GM18526 (cell line): ENCODE results near the gene PEMT.

Experiments used
- POLR2A ChIP-seq: IDR thresholded peaks from 3 replicates; pipeline ENCODE4 v1.6.1; 2011; ENCODE audit not compliant: insufficient read length; ENCODE audit errors: extremely low read depth

The PEMT gene

DNA sequence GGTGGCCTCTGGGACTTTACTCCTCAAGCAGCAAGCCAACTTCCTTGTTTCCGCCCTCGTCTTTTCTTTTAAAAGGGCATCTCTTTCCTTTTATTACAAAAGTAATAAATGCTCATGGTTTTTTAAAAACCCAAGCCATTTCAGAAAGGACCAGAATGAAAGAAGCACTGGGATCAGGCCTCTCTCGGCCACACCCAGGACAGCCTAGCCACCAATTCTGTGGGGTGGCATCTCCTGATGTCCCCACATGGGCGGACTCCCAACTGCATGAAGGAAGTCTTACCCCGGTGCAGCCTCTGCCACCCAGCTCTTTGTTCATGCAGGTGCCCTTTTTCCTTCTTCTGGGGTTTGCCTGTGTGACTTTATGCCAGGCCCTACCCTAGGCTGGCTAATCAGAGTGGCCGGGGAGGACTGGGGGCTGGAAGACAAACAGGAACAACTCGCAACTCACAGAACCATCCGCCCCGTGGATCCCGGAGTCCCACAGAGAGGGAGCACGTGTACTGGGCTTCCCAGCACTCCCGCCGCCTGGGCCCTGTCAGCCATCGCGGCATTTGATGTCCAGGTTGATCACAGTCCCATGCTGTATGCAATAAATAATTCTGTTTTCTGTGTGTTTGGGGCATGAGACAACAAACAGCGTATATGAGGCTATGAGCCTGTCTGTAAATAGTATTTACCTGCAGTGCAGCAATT, 92.8 kb downstream of the PEMT start:
- TF ChIP-seq POLR2A = no peak

- no peak for TF ChIP-seq POLR2A
Measured at GRCh38 chr17:17497845-17498520, 93.5 kb downstream of the PEMT start.

DNA sequence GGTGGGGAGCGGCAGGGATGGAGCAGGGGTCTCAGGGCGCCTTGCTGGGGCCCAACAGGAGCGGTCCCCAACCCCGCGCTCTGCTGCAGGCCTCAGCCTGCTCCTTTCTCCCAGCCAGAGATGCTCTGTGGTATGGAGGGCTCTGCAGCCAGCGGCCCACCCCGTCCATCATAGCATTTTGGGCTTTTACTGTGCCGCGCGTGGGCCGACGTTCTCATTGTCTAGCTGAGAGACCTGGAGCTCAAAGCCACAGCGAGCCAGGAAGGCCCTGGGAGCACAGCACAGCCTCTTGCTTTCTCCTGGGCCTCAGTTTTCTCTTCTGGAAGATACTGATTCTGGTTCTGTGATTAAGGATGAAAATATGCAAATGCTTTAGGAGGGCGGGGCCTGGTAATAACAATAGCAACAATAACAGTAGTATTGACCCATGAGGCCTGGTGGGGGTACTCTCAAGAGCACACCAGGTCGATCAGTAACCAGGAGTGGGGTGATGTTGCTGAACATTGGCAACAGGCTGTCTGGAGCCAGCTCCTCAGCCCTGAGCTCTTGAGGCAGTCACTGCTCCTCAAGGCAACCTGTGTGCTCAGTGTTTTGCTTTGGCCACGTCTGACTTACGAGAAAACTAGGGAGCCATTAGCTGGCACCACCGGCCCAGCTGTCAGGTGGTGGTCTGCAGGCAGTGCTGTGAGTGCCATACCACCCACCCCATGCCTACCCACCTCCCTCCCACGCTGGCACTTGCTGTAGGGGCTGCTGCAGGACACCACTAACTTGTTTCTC, 94.3 kb downstream of the PEMT start:
- no peak for TF ChIP-seq POLR2A

DNA sequence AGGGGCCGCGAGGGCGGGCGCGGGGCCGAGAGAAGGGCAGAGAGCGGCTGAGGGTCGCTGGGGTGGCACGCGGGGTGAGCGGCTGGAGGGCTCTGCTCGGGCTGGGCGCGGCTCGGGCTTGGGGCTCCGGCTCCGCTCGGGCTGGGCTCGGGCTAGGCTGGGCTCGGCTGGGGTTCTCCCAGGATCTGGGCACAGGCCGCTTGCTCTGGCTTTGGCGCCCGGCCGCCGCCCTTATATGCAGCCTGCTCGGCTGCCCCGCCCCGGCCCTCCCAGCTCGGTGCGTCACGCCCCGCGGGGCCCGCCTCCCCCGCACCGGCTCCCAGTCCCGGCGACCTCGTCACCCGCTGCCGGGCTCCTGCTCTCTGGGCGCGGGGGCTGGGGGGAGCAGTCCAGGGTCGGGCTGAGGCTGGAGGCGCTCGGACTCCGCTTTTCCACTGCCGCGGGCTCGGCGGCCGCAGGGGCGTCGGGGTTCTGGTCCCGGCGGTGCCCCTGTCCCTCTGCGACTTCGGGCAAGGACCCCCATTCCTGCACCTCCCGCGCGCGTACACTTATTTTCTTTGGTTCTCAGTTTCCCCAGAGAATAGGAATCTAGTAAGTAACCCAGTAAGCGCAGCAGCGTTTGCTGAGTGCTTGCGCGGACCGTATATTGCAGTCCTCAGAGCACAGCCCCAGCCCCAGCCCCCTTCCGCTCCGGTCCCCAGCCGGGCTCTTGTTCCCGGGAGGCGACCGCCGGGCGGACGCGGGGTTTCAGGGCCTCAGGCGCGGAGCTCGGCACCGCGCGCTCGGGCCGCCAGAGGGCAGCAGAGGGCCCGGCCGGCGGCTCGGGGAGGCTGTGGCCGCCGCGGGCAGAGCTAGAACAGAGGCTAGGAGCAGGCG, 95.1 kb downstream of the PEMT start, which contains the start of gene RASD1:
RASD1 (minus strand) TSS at position 207 of the 876 bp plus-strand sequence. CDS start 214 bp downstream, outside the sequence.
- no peak for TF ChIP-seq POLR2A

DNA sequence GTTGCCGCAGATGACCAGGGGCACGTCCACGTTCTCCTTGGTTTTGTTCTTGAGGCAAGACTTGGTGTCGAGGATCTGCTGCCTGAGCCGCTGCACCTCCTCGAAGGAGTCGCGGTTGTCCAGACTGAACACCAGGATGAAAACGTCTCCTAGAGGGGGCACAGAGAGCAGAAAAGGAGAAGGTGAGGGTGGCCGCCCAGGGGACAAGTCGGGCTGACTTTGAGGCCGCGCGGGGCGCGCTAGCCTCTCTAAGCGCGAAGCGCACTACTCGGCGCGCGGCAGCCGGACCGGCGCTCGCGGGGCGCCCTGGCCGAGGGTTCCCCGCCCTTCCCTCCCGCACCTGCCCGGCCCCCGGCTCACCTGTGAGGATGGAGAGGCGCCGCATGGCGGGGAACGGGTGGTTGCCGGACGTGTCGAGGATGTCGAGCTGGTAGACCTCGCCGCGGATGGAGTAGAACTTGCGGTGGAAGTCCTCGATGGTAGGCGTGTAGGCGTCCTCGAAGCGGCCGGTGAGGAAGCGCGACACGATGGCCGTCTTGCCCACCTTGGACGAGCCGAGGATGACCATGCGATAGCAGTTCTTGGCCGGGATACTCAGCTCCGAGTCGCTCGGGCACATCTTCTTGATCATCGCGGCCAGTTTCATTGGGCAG, 95.8 kb downstream of the PEMT start:
- no peak for TF ChIP-seq POLR2A

DNA sequence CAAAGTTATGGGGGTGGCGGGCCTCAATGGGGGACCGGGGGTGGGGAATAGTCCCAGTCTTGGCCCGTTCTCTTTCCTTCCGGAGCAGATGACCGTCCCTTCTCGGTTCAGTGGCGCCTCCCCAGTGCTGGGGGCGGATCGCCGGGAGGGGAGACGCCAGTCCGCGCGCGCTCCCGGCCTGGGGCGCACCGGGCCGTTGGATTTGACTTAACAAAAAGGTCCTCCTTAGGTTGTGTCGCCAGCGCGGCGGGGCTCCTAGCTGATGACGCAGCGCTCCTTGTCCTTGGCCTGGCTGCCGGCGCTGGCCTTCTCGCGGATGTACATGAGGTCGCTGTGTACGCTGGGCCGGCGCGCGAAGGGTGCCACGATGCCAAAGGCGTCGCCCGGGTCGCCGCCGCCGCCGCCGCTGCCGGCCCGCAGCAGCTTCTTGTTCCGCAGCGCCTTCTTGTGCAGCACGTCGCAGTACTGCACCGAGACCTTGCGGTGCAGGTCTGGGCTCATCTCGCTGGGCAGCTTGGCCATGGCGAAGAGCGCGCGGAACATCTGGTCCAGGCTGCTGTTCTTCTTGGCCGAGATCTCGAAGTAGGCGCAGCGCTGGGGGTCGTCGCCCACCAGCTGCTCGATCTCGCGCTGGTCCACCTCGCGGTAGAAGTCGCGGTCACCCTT, 96.5 kb downstream of the PEMT start:
- no peak for TF ChIP-seq POLR2A

- no peak for TF ChIP-seq POLR2A
Measured at GRCh38 chr17:17494499-17494869, 97.0 kb downstream of the PEMT start.

DNA sequence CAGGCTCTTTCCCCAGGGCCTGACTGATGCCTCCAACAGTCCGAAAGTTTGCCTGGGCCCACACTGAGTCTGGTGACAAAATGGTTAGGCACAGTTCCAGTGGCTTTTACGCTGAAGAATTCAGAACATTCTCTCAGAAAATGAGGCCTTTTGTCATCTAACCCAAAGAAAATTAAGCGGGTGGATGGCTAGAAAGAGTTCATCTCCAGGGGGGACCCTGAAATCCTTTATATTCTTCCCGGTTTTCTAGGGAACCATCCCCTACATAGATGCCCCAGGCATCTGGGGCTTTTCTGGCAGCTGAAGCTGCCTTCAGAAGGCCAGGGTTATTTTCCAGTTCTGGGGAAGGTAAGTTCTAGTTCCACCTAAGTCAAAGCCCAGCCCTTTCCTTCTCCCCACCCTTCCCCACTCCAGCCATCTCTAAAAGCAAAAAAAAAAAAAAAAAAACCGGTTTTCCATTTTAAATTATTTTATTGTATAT, 97.5 kb downstream of the PEMT start:
- TF ChIP-seq POLR2A = no peak

DNA sequence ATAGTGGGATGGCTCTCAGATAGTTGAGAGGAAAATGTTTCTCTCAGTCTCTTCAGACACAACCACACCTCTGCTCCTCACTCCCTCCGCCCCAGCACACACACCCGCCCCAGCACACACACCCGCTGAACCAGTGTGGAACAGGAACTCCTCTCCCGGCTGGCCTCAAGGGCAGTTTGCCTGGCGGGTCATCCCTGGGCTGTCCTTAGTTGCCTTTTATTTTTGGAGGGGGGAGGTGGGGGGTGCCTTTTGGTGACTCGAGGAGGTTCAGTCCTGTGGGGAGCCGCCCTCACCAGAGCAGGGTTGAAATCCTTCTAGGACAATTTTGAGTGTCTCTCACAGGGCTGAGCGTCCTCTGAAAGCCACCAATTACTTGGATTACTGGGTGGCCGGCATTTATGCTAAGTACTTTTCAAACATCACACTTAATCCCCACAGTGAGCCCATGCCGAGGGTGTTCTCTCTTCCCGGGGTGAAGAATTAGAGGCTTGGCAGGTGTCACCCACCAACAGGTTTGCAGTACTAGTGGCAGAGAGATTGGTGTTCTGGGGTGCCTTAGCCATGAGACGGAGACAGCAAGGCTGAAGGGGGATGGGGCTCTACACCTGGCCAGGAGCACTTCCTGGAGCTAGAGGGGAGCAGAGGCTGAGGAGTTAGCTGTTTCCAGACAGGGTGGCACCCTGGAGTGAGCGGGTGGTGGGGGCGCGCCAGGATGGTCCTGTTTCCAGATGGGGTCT, 98.1 kb downstream of the PEMT start:
- TF ChIP-seq POLR2A = no peak

DNA sequence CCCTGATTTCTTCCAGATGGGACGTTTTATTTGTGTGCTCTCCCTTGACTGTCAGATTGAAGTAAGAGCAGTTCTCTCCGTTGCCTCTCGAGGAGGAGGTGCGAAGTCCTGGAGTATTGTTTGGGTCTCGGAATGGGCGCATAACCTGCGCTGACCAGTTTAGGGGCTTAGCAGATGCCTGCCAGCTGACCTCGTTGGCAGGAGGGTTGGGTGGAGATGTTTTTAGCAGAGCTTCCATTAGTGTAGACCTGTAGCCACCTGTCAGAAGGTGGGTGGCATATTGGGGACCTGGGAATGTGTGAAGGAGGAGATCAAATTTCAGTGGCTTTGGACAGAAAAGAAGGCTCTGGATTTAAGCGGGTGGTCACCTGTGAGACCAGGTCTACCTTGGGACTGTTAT, 98.9 kb downstream of the PEMT start:
- no peak for TF ChIP-seq POLR2A

- no peak for TF ChIP-seq POLR2A
Measured at GRCh38 chr17:17492085-17492484, 99.4 kb downstream of the PEMT start.

DNA sequence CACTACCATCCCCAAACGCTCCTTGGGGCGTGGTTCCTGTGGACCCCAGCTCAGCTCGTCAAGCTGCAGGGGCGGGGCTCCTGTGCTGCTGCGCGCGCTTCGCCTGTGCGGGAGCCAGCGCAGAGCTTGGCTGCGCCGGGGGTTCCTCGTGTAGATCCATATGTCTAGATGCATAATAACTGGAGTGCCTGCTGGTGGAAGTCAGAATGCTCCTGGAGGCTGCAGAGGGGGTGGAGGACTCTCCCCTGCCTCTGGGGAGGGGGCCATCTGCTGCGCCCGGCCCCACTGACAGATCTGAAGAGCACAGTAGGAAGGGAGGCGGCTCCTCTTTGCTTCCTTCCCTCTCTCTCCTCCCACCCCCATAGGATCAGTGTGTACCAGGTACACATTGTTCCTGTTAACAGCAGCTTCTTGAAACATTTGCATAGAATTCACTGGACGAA, 99.9 kb downstream of the PEMT start:
- no peak for TF ChIP-seq POLR2A

DNA sequence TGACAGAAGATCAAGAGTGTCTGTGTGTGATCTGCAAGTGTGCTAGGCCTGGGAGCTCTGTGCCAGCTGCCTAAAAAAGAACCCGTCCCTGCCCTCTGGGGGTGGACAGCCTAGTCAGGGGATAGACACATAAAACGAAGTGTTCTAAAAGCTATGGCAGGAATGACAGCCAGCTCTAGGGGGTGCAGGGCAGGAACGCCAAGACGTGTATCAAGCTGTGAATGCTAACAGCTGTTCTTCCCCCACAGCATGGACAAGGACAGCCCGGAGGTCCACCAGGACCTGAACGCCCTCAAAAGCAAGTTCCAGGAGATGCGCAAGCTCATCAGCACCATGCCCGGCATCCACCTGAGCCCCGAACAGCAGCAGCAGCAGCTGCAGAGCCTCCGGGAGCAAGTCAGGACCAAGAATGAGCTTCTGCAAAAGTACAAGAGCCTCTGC, 100.5 kb downstream of the PEMT start:
- no peak for TF ChIP-seq POLR2A
